SK-N-SH (cell line): ENCODE data around the gene ANKRD33B. TPM values are rescaled to one million over a fixed set of nuclear protein-coding genes. Genes with fewer than 3 reads are reported as not detected.

Experiments
- CTCF ChIA-PET: fragments of 300-600, 350-600 bp; formaldehyde crosslinking; extraction: SDS; loops from one replicate; lab custom pipeline; 2021; lab: Yijun Ruan, JAX
- POLR2A ChIA-PET: fragments of 350-600 bp; sonication (Branson Sonifier 250); formaldehyde crosslinking; extraction: SDS; loops from one replicate; lab custom pipeline; 2020; ENCODE audit warnings: antibody characterized with exemption, inconsistent platforms; lab: Yijun Ruan, JAX
- DNase-seq: peaks from one replicate; pipeline ENCODE4 v3.0.0; 2012
- H2AFZ ChIP-seq: fragments of 200-600 bp; sonication (generic); 2 replicates; pipeline ENCODE4 v1.8.1; 2016; ENCODE audit warnings: antibody characterized with exemption, mild to moderate bottlenecking, low read depth
- H3F3A ChIP-seq: fragments of 200-600 bp; sonication (generic); replicated peaks from 2 replicates; pipeline ENCODE3; 2016; ENCODE audit warnings: antibody characterized with exemption, mild to moderate bottlenecking; ENCODE audit not compliant: insufficient read depth
- H3K27ac ChIP-seq, 2 experiments: fragments of 200-500 bp in 1 of 2; fragments of 200-600 bp in 1 of 2; sonication (Bioruptor generic) in 1 of 2; sonication (generic), shearing (Covaris generic) in 1 of 2; 2 replicates each; pipeline versions ENCODE4 v1.5.1 to v1.6.1; 2014 to 2016; ENCODE audit warnings: low read depth in 2 of 2, inconsistent platforms in 1 of 2, low read length in 1 of 2, mild to moderate bottlenecking in 1 of 2, mixed read lengths in 1 of 2
- H3K27me3 ChIP-seq: fragments of 200-600 bp; sonication (generic), shearing (Covaris generic); 2 replicates; pipeline ENCODE4 v1.6.1; 2016; ENCODE audit warnings: mixed run types; ENCODE audit not compliant: insufficient read depth
- H3K36me3 ChIP-seq, 2 experiments: fragments of 200-500 bp in 1 of 2; fragments of 200-600 bp in 1 of 2; sonication (Bioruptor generic) in 1 of 2; sonication (generic) in 1 of 2; replicated peaks in 1 of 2; 2 replicates each; pipeline versions ENCODE3 to v1.5.1; 2014 to 2016; ENCODE audit warnings: low read length in 1 of 2, mild to moderate bottlenecking in 1 of 2; ENCODE audit not compliant: insufficient read depth in 2 of 2, control insufficient read depth in 1 of 2
- H3K4me1 ChIP-seq, 2 experiments: fragments of 200-500 bp in 1 of 2; fragments of 200-600 bp in 1 of 2; sonication (Bioruptor generic) in 1 of 2; sonication (generic), shearing (Covaris generic) in 1 of 2; 2 replicates each; pipeline versions ENCODE4 v1.5.1 to v1.6.1; 2014 to 2016; ENCODE audit warnings: low read depth in 1 of 2, low read length in 1 of 2, mixed run types in 1 of 2; ENCODE audit not compliant: insufficient read depth in 2 of 2, control insufficient read depth in 1 of 2
- H3K4me2 ChIP-seq: fragments of 200-600 bp; sonication (generic), shearing (Covaris generic); 2 replicates; pipeline ENCODE4 v1.6.1; 2017; ENCODE audit warnings: mixed run types
- H3K4me3 ChIP-seq, 2 experiments: fragments of 200-500 bp in 1 of 2; fragments of 200-600 bp in 1 of 2; sonication (Bioruptor generic) in 1 of 2; sonication (generic), shearing (Covaris generic) in 1 of 2; 2 replicates each; pipeline versions ENCODE4 v1.5.1 to v1.8.1; 2014 to 2016; ENCODE audit warnings: low read depth in 2 of 2, inconsistent platforms in 1 of 2, low read length in 1 of 2, mild to moderate bottlenecking in 1 of 2, mixed read lengths in 1 of 2, moderate library complexity in 1 of 2
- H3K79me2 ChIP-seq: fragments of 200-600 bp; sonication (generic); 2 replicates; pipeline ENCODE4 v1.8.1; 2017; ENCODE audit warnings: mild to moderate bottlenecking; ENCODE audit not compliant: insufficient read depth
- H3K9ac ChIP-seq: fragments of 200-600 bp; sonication (generic); 2 replicates; pipeline ENCODE4 v1.6.1; 2017; ENCODE audit warnings: mixed run types
- H3K9me2 ChIP-seq: fragments of 200-600 bp; sonication (generic); 2 replicates; pipeline ENCODE4 v1.6.1; 2017; ENCODE audit warnings: mixed run types
- H3K9me3 ChIP-seq: fragments of 200-600 bp; sonication (generic); 2 replicates; pipeline ENCODE4 v1.6.1; 2017; ENCODE audit warnings: mixed run types, mild to moderate bottlenecking, moderate library complexity
- H4K20me1 ChIP-seq: fragments of 200-600 bp; sonication (generic); 2 replicates; pipeline ENCODE4 v1.6.1; 2017; ENCODE audit warnings: mild to moderate bottlenecking, mixed run types; ENCODE audit not compliant: insufficient read depth
- CHD2 ChIP-seq: fragments of 150-350 bp; IDR thresholded peaks from 2 replicates; pipeline ENCODE4 v1.6.1; 2018; ENCODE audit warnings: low read length; ENCODE audit not compliant: partially characterized antibody
- EP300 ChIP-seq, 2 experiments: IDR thresholded peaks; 2 replicates each; pipeline versions ENCODE4 v1.4.0 to v1.6.1; 2012; ENCODE audit warnings: borderline replicate concordance in 1 of 2, low read depth in 1 of 2, low read length in 1 of 2
- FOSL2 ChIP-seq: IDR thresholded peaks from 2 replicates; pipeline ENCODE4 v1.4.0; 2012; ENCODE audit warnings: low read depth, mild to moderate bottlenecking, moderate library complexity, borderline replicate concordance
- JUND ChIP-seq: IDR thresholded peaks from 2 replicates; pipeline ENCODE4 v1.4.0; 2012
- MEF2A ChIP-seq: IDR thresholded peaks from 2 replicates; pipeline ENCODE4 v1.4.0; 2012; ENCODE audit warnings: low read depth, borderline replicate concordance
- MXI1 ChIP-seq: IDR thresholded peaks from 2 replicates; pipeline ENCODE4 v1.6.1; 2012; ENCODE audit warnings: mild to moderate bottlenecking, low read depth, low read length, improper control_type of control experiment
- NFIC ChIP-seq: IDR thresholded peaks from 2 replicates; pipeline ENCODE4 v1.4.0; 2012; ENCODE audit warnings: borderline replicate concordance
- NRF1 ChIP-seq: IDR thresholded peaks from 2 replicates; pipeline ENCODE4 v1.6.1; 2012; ENCODE audit warnings: low read depth, mild to moderate bottlenecking, low read length
- PBX3 ChIP-seq: IDR thresholded peaks from 2 replicates; pipeline ENCODE4; 2012
- RCOR1 ChIP-seq: fragments of 150-350 bp; IDR thresholded peaks from 2 replicates; pipeline ENCODE4 v1.6.1; 2017; ENCODE audit warnings: antibody characterized with exemption, low read length
- RXRA ChIP-seq: IDR thresholded peaks from 2 replicates; pipeline ENCODE4 v1.4.0; 2012; ENCODE audit warnings: low read depth, mild to moderate bottlenecking, borderline replicate concordance
- TAF1 ChIP-seq: IDR thresholded peaks from 2 replicates; pipeline ENCODE4 v1.6.1; 2012; ENCODE audit warnings: low read depth, mild to moderate bottlenecking, low read length, moderate library complexity, borderline replicate concordance
- TCF12 ChIP-seq: IDR thresholded peaks from 2 replicates; pipeline ENCODE4 v1.4.0; 2012
- TEAD4 ChIP-seq: IDR thresholded peaks from 2 replicates; pipeline ENCODE4 v1.4.0; 2012; ENCODE audit warnings: mild to moderate bottlenecking, borderline replicate concordance; ENCODE audit not compliant: insufficient read depth
- USF2 ChIP-seq: fragments of 150-350 bp; IDR thresholded peaks from 2 replicates; pipeline ENCODE4 v1.6.1; 2017; ENCODE audit warnings: antibody characterized with exemption, low read length, low read depth, borderline replicate concordance
- YY1 ChIP-seq: IDR thresholded peaks from 2 replicates; pipeline ENCODE4 v1.4.0; 2012; ENCODE audit warnings: low read depth, mild to moderate bottlenecking
- WGBS: methylation state at CpG from one replicate; pipeline ENCODE4 v1.1.6; 2017; ENCODE audit warnings: low lambda C conversion rate; 5-methylcytosine and 5-hydroxymethylcytosine counted together
- polyA plus RNA-seq, 3 experiments: library from polyadenylated mRNA; depleted of rRNA; stranded (reverse); fragments of >200 nt; gene quantifications; 2 replicates each; pipeline ENCODE4 v1.2.3, GENCODE V29; 2012
- TF ChIP-seq, protein P1 (sequence below): IDR thresholded peaks from 2 replicates; pipeline ENCODE4 v1.4.0; 2012; ENCODE audit warnings: low read depth
- TF ChIP-seq, protein P2 (sequence below): IDR thresholded peaks from 2 replicates; pipeline ENCODE4 v1.4.0; 2012; ENCODE audit warnings: low read depth, borderline replicate concordance
- TF ChIP-seq, protein P3 (sequence below): IDR thresholded peaks from 2 replicates; pipeline ENCODE4 v1.6.1; 2012; ENCODE audit warnings: mild to moderate bottlenecking, low read depth, low read length, moderate library complexity

ANKRD33B gene
- polyA plus RNA-seq, 1 of the 3 experiments (the other 2 are of a cell fraction): 1.8 TPM

GRCh38 chr5:10660135-10660534 lies 96.3 kb downstream of the ANKRD33B start:
- ChIA-PET CTCF (interaction anchor here (1.1 to 1.2 kb wide), 2 partner anchors 15 to 208 kb away, joined by 3 to 4 read pairs; no protein-coding TSS in a partner anchor), POLR2A (no interaction called here)
- H3K9ac ChIP-seq: no peak overlapping the region
- H3K36me3 ChIP-seq: peaks cover 0 to 5% of the 10 kb centered on the region in 2 experiments
- no peaks in the 10 kb centered on the region for H3K9me2 ChIP-seq
- peaks cover 7 to 41% of the 10 kb centered on the region in 2 experiments; a peak in 3 of 4 replicates for H3K4me1 ChIP-seq
- no peaks in the 10 kb centered on the region for H3K9me3 ChIP-seq
- no peak overlapping the region for H3K4me2 ChIP-seq
- no peaks in the 10 kb centered on the region for H3K27me3 ChIP-seq
- H3K4me3 ChIP-seq: no peak overlapping the region
- no peaks in the 10 kb centered on the region for H4K20me1 ChIP-seq
- 94% methylated on average over 3 of the region's 3 CpGs for WGBS
- no peaks in the 10 kb centered on the region for H3K79me2 ChIP-seq
- no peak for DNase-seq
- no peak overlapping the region for H3K27ac ChIP-seq
- H3F3A ChIP-seq: peaks cover 6% of the 10 kb centered on the region
- no peak overlapping the region for H2AFZ ChIP-seq
- TF ChIP-seq, protein P1, sequence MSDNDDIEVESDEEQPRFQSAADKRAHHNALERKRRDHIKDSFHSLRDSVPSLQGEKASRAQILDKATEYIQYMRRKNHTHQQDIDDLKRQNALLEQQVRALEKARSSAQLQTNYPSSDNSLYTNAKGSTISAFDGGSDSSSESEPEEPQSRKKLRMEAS: no peak
- TF ChIP-seq TCF12: no peak
- no peak for TF ChIP-seq NRF1
- TF ChIP-seq, protein P2, sequence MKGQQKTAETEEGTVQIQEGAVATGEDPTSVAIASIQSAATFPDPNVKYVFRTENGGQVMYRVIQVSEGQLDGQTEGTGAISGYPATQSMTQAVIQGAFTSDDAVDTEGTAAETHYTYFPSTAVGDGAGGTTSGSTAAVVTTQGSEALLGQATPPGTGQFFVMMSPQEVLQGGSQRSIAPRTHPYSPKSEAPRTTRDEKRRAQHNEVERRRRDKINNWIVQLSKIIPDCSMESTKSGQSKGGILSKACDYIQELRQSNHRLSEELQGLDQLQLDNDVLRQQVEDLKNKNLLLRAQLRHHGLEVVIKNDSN: no peak
- TF ChIP-seq MXI1: no peak
- TF ChIP-seq TEAD4: no peak
- TF ChIP-seq NFIC: no peak
- no peak for TF ChIP-seq PBX3
- no peak for TF ChIP-seq YY1

DNA sequence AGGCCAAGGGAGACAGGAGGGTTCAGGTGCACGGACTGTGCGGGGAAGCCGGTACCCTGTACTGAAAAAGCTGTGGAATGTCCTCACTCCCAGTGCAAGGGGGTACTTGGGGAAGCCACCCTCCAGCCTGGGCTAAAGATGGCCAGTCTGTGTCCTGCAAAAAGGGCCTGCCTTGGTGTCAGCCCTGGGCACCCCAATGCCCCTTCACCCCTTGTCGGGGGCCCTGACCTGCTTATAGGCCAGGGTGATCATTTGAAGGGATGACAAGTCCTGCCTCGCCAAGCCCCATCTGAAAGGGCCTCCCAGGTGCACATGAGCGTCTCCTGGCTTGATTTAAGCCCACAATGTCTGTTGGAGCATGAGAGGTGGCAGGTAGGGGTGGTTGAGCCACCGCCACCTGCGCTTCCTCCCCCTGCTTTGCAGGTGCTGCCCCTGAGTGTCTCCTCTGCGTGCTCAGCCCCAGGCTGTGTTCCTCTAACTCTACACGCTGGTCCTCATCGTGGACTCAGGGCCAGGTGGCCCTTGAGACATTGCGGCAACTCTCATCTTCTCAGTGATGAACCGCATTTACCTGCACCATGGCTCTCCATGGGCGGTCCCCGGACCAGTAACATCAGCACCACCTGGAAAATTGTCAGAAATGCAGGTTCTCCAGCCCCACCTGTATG lies 97.0 kb downstream of the ANKRD33B start:
- H3K36me3 ChIP-seq: peaks cover 0 to 5% of the 10 kb centered on the region in 2 experiments
- POLR2A ChIA-PET: no interaction called here
- 93% methylated on average over 10 of the region's 15 CpGs for WGBS
- no peak overlapping the region for H3K4me3 ChIP-seq
- no peaks in the 10 kb centered on the region for H3K79me2 ChIP-seq
- no peak overlapping the region for H3K27ac ChIP-seq
- H3K9me2 ChIP-seq: no peaks in the 10 kb centered on the region
- no peak overlapping the region for H2AFZ ChIP-seq
- H3K4me2 ChIP-seq: no peak overlapping the region
- CTCF ChIA-PET: interaction anchor here (1.1 to 1.7 kb wide), 3 partner anchors 14 to 377 kb away, joined by 3 to 4 read pairs (median 4); no protein-coding TSS in a partner anchor
- DNase-seq: no peak
- peaks cover 7 to 43% of the 10 kb centered on the region in 2 experiments; a peak in 3 of 4 replicates for H3K4me1 ChIP-seq
- no peaks in the 10 kb centered on the region for H4K20me1 ChIP-seq
- peaks cover 6% of the 10 kb centered on the region for H3F3A ChIP-seq
- H3K9ac ChIP-seq: no peak overlapping the region
- H3K27me3 ChIP-seq: no peaks in the 10 kb centered on the region
- no peaks in the 10 kb centered on the region for H3K9me3 ChIP-seq
- no peak for TF ChIP-seq TAF1
- TF ChIP-seq, protein P3, sequence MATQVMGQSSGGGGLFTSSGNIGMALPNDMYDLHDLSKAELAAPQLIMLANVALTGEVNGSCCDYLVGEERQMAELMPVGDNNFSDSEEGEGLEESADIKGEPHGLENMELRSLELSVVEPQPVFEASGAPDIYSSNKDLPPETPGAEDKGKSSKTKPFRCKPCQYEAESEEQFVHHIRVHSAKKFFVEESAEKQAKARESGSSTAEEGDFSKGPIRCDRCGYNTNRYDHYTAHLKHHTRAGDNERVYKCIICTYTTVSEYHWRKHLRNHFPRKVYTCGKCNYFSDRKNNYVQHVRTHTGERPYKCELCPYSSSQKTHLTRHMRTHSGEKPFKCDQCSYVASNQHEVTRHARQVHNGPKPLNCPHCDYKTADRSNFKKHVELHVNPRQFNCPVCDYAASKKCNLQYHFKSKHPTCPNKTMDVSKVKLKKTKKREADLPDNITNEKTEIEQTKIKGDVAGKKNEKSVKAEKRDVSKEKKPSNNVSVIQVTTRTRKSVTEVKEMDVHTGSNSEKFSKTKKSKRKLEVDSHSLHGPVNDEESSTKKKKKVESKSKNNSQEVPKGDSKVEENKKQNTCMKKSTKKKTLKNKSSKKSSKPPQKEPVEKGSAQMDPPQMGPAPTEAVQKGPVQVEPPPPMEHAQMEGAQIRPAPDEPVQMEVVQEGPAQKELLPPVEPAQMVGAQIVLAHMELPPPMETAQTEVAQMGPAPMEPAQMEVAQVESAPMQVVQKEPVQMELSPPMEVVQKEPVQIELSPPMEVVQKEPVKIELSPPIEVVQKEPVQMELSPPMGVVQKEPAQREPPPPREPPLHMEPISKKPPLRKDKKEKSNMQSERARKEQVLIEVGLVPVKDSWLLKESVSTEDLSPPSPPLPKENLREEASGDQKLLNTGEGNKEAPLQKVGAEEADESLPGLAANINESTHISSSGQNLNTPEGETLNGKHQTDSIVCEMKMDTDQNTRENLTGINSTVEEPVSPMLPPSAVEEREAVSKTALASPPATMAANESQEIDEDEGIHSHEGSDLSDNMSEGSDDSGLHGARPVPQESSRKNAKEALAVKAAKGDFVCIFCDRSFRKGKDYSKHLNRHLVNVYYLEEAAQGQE: no peak
- no peak for TF ChIP-seq CHD2
- TF ChIP-seq EP300 (IDR thresholded peaks at IDR 0.05; ENCODE audit: borderline replicate concordance in 1 of 2, low read depth in 1 of 2, low read length in 1 of 2): no peak
- no peak for TF ChIP-seq USF2
- no peak for TF ChIP-seq PBX3
- no peak for TF ChIP-seq FOSL2
- TF ChIP-seq RCOR1: no peak
- no peak for TF ChIP-seq RXRA
- no peak for TF ChIP-seq MEF2A
- no peak for TF ChIP-seq JUND
